ENCODE data around the gene PLTP.
A peak's percentile ranks its signal among the peaks of the same experiment; 100 is the strongest.
"Not testable (repeated sequence)": the region's sequence is repeated elsewhere in the genome, so short reads cannot be mapped to it uniquely, and the experiment has no call there.

Gene PLTP

DNA sequence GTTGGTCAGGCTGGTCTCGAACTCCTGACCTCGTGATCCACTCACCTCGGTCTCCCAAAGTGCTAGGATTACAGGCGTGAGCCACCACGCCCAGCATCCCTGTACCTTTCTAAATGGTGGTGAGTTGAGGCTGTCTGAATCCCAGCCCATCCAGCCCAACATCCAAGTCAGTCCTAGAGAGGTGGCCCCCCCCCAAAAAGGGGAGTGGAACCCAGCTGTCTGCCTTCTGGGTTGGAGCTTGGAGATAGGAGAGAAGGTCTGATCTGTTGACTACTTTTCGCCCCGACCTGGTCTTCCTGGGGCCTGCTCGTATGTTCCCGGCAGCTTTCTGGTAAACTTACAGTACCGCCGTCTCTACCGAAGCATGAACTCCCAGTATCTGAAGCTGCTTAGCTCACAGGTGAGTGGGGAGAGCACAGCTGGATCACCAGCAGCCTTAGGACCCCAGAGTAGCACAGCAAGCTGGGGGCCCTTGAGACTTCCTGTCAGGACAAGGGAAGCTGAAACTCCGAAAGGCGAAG is 15.3 kb downstream of the PLTP start:
- no peak for DNase-seq

DNA sequence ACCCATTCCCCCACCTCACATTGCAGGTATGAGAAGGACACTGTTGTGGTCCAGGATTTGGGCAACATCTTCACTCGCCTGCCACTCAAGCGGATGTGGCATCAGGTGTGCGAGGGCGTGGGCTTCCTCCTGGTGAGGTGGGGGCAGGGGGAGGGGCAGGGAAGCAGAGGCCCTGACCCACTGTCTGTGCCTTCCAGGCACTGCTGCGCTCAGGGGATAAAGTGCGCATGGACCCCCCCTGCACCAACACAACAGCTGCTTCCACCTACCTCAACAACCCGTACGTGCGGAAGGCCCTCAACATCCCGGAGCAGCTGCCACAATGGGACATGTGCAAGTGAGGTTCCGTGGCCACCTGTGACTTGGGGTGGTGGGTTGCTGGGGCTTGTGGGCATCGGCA is 17.2 kb downstream of the PLTP start:
- DNase-seq: no peak

- DNase-seq: no peak
Measured at GRCh38 chr20:45893831-45894230, 18.1 kb downstream of the PLTP start.

- DNase-seq: no peak
Measured at GRCh38 chr20:45892828-45893500, 19.0 kb downstream of the PLTP start.

- DNase-seq: no peak
Measured at GRCh38 chr20:45892049-45892825, 19.7 kb downstream of the PLTP start.

- peak; percentile 71 for DNase-seq
Measured at GRCh38 chr20:45890985-45891983, 20.7 kb downstream of the PLTP start, which contains the start of the genes CTSA and NEURL2. Gene CTSA, plus strand, starts transcription at chr20:45891335. Its CDS starts 234 bp downstream, at chr20:45891569. Gene NEURL2, minus strand, starts transcription at chr20:45891208. Its CDS starts 217 bp downstream, at chr20:45890991.

GRCh38 chr20:45890077-45890984 is 21.6 kb downstream of the PLTP start:
- peak; percentile 30 for DNase-seq

DNA sequence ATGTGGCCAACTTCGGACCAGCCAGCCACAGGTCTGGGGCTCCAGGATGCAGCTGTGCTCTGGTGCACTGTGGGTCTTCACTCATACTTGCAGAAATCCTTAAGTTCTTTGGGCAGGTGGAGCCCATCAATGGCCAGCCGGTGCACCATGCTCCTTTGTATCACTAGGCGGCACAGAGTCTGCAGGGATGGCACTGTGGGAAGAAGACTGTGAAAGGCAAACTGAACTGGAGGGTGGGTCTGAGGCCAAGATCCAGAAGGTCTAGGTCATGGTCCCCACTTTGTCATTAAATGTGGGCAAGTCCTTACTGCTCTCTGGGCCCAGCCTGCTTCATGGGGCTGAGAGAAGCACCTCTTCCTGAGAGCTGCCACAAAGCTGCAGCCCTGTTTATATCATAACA is 23.3 kb downstream of the PLTP start:
- no peak for DNase-seq

GRCh38 chr20:45887346-45887715 is 24.6 kb downstream of the PLTP start, which contains the start of gene SPATA25:
Gene SPATA25, minus strand, starts transcription at chr20:45887622. Its CDS starts 32 bp downstream, at chr20:45887590.
- no peak for DNase-seq

DNA sequence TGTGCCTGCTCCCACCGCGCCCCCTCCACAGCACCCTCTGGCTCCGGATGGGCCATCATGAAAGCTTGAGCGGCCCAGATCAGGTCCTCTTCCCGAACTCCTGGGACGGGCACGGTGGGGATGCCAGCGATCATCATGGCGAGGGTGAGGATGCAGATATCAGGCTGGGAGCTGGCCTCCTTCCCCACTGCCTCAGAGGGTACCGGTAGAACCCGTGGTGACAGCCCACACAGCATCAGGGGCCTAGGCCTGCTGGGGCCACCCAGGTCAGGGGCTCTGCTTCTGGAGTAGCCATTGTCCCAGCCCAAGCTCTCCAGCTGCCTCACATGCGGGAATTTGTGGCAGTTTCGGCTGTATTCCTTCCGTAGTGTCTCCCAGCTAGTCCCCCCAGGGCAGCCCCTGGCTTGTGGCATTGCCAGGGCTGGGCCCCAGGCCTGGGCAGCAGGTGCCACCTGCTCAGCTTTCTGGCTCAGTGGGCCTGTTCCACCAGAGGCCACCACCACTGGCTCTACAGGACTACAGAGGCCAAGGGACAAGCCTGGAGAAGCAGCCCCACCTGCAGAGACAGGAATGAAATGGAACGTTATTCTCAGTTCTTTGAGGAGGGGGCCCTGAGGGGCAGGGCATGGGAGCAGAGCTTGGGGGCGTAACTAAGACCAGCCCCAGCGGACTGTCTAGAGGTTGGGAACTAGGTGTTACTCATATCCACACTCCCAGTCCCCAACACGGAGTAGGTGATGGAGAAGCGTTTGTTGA is 25.2 kb downstream of the PLTP start:
- no peak for DNase-seq

DNA sequence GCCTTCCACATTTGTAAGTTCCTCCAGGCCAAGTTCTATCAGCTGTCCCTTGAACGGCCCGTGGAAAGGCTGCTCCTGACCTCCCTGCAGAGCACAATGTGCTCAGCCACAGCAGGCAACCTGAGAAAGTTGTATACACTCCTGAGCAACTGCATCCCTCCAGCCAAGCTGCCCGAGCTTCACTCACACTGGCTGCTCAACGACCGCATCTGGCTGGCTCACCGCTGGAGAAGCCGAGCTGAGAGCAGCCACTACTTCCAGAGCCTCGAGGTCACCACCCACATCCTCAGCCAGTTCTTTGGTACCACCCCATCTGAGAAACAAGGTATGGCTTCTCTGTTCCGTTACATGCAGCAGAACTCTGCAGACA is 28.9 kb downstream of the PLTP start:
- DNase-seq: no peak

DNA sequence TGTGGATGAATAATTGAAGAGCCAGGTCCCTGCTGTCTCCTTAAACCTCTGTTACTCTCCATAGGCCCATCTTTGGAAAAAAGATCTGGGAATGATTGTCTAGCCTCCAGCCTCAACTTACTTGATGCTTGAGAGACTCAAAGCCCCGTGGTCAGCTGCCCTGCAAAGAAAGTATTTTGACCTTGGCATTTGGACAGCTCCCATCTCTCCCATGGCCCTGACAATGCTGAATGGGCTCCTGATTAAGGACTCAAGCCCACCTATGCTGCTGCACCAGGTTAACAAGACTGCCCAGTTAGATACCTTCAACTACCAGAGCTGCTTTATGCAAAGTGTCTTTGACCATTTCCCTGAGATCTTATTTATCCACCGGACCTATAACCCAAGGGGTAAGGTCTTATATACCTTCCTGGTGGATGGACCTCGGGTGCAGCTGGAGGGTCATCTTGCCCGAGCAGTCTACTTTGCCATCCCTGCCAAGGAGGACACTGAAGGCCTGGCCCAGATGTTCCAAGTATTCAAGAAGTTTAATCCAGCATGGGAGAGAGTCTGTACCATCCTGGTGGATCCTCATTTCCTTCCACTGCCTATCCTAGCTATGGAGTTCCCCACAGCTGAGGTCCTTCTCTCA is 29.4 kb downstream of the PLTP start:
- DNase-seq: no peak

GRCh38 chr20:45880988-45881788 is 30.8 kb downstream of the PLTP start, which contains the start of gene ZSWIM1:
Gene ZSWIM1, plus strand, starts transcription at chr20:45881227. Its CDS starts 1,366 bp downstream, at chr20:45882593.
- peak; percentile 98 for DNase-seq

GRCh38 chr20:45878076-45878761 is 33.7 kb downstream of the PLTP start:
- DNase-seq: no peak

DNA sequence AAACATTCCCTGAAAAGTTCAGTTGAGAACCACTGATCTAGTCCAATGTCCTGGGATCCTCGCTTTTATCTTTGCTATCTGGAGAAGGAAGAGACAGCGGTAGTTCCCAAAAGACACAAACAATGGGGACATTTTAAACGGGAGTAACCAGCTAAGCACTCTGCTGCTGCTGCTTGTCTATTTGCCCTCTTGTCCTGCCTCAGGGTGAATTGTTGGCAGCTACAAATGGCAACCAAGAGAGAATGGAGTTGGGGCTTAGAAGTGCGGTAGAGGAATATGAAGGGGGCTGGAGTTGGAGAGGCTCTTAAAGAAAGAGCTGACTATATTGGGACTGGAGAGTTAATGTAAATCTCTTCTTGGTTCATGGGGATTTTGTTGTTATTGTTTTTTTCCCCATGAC is 37.4 kb downstream of the PLTP start:
- DNase-seq: no peak

DNA sequence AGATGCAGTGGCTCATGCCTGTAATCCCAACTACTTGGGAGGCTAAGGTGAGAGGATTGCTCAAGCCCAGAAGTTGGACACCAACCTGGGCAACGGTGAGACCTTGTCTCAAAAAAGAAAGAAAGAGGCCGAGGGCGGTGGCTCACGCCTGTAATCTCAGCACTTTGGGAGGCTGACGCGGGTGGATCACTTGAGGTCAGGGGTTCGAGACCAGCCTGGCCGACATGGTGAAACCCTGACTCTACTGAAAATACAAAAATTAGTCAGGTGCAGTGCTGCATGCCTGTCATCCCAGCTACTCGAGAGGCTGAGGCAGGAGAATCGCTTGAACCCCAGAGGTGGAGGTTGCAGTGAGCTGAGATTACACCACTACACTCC is 37.9 kb downstream of the PLTP start:
- not testable (repeated sequence) for DNase-seq

GRCh38 chr20:45873409-45874103 is 38.4 kb downstream of the PLTP start:
- no peak for DNase-seq

- no peak for DNase-seq
Measured at GRCh38 chr20:45872626-45873025, 39.3 kb downstream of the PLTP start.
